GM12878 (cell line): Measurements from ENCODE around the gene PHOX2A.

ENCODE experiments used
- EP300 ChIP-seq, 2 experiments: fragments of 150-350 bp in 1 of 2; IDR thresholded peaks; 2 replicates each; pipeline ENCODE4 v1.6.1; 2011 to 2012; ENCODE audit warnings: low read depth in 2 of 2, low read length in 2 of 2, borderline replicate concordance in 1 of 2, improper control_type of control experiment in 1 of 2, inconsistent platforms in 1 of 2; ENCODE audit not compliant: control insufficient read depth in 1 of 2
- POLR2A ChIP-seq: IDR thresholded peaks from 2 replicates; pipeline ENCODE4 v1.6.1; 2011; ENCODE audit warnings: low read depth, mild to moderate bottlenecking, low read length
- POLR2AphosphoS5 ChIP-seq: IDR thresholded peaks from 2 replicates; pipeline ENCODE4 v1.6.1; 2011; ENCODE audit warnings: mild to moderate bottlenecking, low read length, inconsistent platforms
- RB1 ChIP-seq: fragments of 450-650 bp; formaldehyde crosslinking; IDR thresholded peaks from 2 replicates; pipeline ENCODE4 v1.6.1; 2017; ENCODE audit warnings: mild to moderate bottlenecking, borderline replicate concordance
- RCOR1 ChIP-seq: conservative IDR thresholded peaks from 2 replicates; pipeline ENCODE4 v1.6.1; 2012; ENCODE audit warnings: low read depth, low read length, improper control_type of control experiment
- TCF12 ChIP-seq: IDR thresholded peaks from 2 replicates; pipeline ENCODE4 v1.6.1; 2011; ENCODE audit warnings: low read depth, mild to moderate bottlenecking, low read length
- YY1 ChIP-seq: IDR thresholded peaks from 2 replicates; pipeline ENCODE4 v1.6.1; 2011; ENCODE audit warnings: low read depth, mild to moderate bottlenecking, low read length

GRCh38 chr11:72228229-72228843 lies 15.6 kb downstream of the PHOX2A start:
- TF ChIP-seq RB1 (no peak), EP300 (IDR thresholded peaks at IDR 0.05; ENCODE audit: borderline replicate concordance in 1 of 2, control insufficient read depth in 1 of 2, low read depth in 2 of 2, low read length in 2 of 2) (no peak), POLR2A (no peak), POLR2AphosphoS5 (no peak), RCOR1 (no peak), YY1 (no peak), TCF12 (no peak)
